K562 (cell line): ENCODE data around the gene TWSG1. TPM values are rescaled to one million over a fixed set of nuclear protein-coding genes. Genes with fewer than 3 reads are reported as not detected.

Experiments used
- CTCF ChIP-seq, 3 experiments: IDR thresholded peaks in 2 of 3; conservative IDR thresholded peaks in 1 of 3; 2 replicates each; pipeline ENCODE4 v1.5.1; 2011 to 2012; ENCODE audit warnings: low read length in 3 of 3, mild to moderate bottlenecking in 3 of 3, control low read depth in 2 of 3, improper control_type of control experiment in 1 of 3, inconsistent platforms in 1 of 3, low read depth in 1 of 3, mixed read lengths in 1 of 3, moderate library complexity in 1 of 3; ENCODE audit not compliant: insufficient read depth in 2 of 3
- DDX20 ChIP-seq: fragments of 450-650 bp; IDR thresholded peaks from 2 replicates; pipeline ENCODE4 v1.6.1; 2016; ENCODE audit warnings: missing genetic modification characterization, low read depth, mild to moderate bottlenecking, missing compliant biosample characterization, moderate library complexity
- ELF4 ChIP-seq: fragments of 450-650 bp; formaldehyde crosslinking; IDR thresholded peaks from 2 replicates; pipeline ENCODE4 v1.4.0; 2022; ENCODE audit warnings: missing genetic modification characterization
- MCM2 ChIP-seq: fragments of 450-650 bp; IDR thresholded peaks from 2 replicates; pipeline ENCODE4 v1.6.1; 2017; ENCODE audit warnings: low read depth, mild to moderate bottlenecking
- PPARD ChIP-seq: fragments of 250-450 bp; sonication (Bioruptor Pico); IDR thresholded peaks from 2 replicates; pipeline ENCODE4 v1.8.0; 2022; ENCODE audit warnings: inconsistent platforms, mild to moderate bottlenecking, moderate library complexity
- PTTG1 ChIP-seq: fragments of 450-650 bp; IDR thresholded peaks from 2 replicates; pipeline ENCODE4 v1.6.1; 2016; ENCODE audit warnings: low read depth, mild to moderate bottlenecking, missing genetic modification characterization, missing compliant biosample characterization
- TRIM25 ChIP-seq: fragments of 450-650 bp; IDR thresholded peaks from 2 replicates; pipeline ENCODE4 v1.7.0; 2016; ENCODE audit warnings: borderline replicate concordance
- ZNF766 ChIP-seq: fragments of 200-800 bp; sonication (Bioruptor generic); conservative IDR thresholded peaks from 2 replicates; pipeline ENCODE4 v1.6.1; 2016; ENCODE audit warnings: missing genetic modification characterization, missing compliant biosample characterization
- polyA plus RNA-seq, 8 experiments: library from polyadenylated mRNA; depleted of rRNA in 4 of 8; stranded (reverse) in 5 of 8; unstranded in 3 of 8; fragments of >200 nt; fragmentation: Nextera tagmentation in 2 of 8; fragmentation: Illumina TruSeq in 1 of 8; extraction: Ambion mirVana in 2 of 8; extraction: Trizol in 1 of 8; gene quantifications; 2 replicates each; pipeline versions ENCODE4 v1.2.1 to v1.2.3, GENCODE V29; 2011 to 2014; ENCODE audit warnings: inconsistent platforms in 1 of 8, missing spikeins in 1 of 8
- total RNA-seq, 7 experiments: library from RNA; depleted of rRNA in 6 of 7; stranded (reverse); fragments of >200 nt in 6 of 7; fragmentation: Illumina TruSeq in 2 of 7; extraction: Trizol in 2 of 7; gene quantifications; 2 replicates each; pipeline versions ENCODE4 v1.2.1 to v1.2.3, GENCODE V29; 2011 to 2021; ENCODE audit warnings: low replicate concordance in 1 of 7
- TF ChIP-seq, protein P1 (sequence below): fragments of 450-650 bp; IDR thresholded peaks from 2 replicates; pipeline ENCODE4 v1.6.1; 2016; ENCODE audit warnings: mild to moderate bottlenecking, moderate library complexity
- TF ChIP-seq, protein P2 (sequence below), 2 experiments: fragments of 200-800 bp in 1 of 2; sonication (Bioruptor generic) in 1 of 2; sonication (generic) in 1 of 2; formaldehyde crosslinking in 1 of 2; IDR thresholded peaks in 1 of 2; conservative IDR thresholded peaks in 1 of 2; 2 replicates each; pipeline versions ENCODE4 v1.5.0 to v1.6.1; 2016 to 2020; ENCODE audit warnings: missing compliant biosample characterization in 1 of 2, missing genetic modification characterization in 1 of 2, missing genetic modification reagents in 1 of 2

TWSG1 gene
- total and polyA plus RNA-seq, 9 of the 15 experiments (the other 6 are each of a cell fraction or from before 2014, with no cell fraction given) = 10.4 to 37.2 (median 25.1) TPM

DNA sequence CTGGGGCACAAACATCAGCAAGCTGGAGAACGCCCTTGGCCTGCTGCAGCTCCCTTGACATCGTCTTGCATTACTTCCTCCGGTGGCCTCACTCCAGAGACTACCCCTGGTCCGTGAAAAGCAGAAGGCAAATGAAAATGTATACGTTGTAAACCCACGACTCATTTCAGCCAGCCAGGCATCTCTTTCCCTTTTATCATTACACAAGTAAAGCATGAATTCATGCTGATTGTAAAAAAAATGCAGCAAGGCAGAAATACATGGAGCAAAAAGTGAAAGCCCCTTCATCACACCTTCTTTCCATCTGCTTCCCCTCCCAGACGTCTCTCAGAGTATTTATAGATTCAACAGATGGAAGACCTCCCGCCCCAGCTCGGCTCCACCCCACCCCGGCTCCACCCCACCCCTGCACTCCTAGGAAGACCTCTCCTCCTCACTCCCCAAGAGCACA is 99.1 kb downstream of the TWSG1 start (continued):
- TF ChIP-seq, protein P1, sequence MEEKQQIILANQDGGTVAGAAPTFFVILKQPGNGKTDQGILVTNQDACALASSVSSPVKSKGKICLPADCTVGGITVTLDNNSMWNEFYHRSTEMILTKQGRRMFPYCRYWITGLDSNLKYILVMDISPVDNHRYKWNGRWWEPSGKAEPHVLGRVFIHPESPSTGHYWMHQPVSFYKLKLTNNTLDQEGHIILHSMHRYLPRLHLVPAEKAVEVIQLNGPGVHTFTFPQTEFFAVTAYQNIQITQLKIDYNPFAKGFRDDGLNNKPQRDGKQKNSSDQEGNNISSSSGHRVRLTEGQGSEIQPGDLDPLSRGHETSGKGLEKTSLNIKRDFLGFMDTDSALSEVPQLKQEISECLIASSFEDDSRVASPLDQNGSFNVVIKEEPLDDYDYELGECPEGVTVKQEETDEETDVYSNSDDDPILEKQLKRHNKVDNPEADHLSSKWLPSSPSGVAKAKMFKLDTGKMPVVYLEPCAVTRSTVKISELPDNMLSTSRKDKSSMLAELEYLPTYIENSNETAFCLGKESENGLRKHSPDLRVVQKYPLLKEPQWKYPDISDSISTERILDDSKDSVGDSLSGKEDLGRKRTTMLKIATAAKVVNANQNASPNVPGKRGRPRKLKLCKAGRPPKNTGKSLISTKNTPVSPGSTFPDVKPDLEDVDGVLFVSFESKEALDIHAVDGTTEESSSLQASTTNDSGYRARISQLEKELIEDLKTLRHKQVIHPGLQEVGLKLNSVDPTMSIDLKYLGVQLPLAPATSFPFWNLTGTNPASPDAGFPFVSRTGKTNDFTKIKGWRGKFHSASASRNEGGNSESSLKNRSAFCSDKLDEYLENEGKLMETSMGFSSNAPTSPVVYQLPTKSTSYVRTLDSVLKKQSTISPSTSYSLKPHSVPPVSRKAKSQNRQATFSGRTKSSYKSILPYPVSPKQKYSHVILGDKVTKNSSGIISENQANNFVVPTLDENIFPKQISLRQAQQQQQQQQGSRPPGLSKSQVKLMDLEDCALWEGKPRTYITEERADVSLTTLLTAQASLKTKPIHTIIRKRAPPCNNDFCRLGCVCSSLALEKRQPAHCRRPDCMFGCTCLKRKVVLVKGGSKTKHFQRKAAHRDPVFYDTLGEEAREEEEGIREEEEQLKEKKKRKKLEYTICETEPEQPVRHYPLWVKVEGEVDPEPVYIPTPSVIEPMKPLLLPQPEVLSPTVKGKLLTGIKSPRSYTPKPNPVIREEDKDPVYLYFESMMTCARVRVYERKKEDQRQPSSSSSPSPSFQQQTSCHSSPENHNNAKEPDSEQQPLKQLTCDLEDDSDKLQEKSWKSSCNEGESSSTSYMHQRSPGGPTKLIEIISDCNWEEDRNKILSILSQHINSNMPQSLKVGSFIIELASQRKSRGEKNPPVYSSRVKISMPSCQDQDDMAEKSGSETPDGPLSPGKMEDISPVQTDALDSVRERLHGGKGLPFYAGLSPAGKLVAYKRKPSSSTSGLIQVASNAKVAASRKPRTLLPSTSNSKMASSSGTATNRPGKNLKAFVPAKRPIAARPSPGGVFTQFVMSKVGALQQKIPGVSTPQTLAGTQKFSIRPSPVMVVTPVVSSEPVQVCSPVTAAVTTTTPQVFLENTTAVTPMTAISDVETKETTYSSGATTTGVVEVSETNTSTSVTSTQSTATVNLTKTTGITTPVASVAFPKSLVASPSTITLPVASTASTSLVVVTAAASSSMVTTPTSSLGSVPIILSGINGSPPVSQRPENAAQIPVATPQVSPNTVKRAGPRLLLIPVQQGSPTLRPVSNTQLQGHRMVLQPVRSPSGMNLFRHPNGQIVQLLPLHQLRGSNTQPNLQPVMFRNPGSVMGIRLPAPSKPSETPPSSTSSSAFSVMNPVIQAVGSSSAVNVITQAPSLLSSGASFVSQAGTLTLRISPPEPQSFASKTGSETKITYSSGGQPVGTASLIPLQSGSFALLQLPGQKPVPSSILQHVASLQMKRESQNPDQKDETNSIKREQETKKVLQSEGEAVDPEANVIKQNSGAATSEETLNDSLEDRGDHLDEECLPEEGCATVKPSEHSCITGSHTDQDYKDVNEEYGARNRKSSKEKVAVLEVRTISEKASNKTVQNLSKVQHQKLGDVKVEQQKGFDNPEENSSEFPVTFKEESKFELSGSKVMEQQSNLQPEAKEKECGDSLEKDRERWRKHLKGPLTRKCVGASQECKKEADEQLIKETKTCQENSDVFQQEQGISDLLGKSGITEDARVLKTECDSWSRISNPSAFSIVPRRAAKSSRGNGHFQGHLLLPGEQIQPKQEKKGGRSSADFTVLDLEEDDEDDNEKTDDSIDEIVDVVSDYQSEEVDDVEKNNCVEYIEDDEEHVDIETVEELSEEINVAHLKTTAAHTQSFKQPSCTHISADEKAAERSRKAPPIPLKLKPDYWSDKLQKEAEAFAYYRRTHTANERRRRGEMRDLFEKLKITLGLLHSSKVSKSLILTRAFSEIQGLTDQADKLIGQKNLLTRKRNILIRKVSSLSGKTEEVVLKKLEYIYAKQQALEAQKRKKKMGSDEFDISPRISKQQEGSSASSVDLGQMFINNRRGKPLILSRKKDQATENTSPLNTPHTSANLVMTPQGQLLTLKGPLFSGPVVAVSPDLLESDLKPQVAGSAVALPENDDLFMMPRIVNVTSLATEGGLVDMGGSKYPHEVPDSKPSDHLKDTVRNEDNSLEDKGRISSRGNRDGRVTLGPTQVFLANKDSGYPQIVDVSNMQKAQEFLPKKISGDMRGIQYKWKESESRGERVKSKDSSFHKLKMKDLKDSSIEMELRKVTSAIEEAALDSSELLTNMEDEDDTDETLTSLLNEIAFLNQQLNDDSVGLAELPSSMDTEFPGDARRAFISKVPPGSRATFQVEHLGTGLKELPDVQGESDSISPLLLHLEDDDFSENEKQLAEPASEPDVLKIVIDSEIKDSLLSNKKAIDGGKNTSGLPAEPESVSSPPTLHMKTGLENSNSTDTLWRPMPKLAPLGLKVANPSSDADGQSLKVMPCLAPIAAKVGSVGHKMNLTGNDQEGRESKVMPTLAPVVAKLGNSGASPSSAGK = no peak
- TF ChIP-seq ELF4 (no peak), ZNF766 (CRISPR knock-in tag) (no peak), CTCF (IDR thresholded peaks at IDR 0.05 in 2 of 3, conservative IDR thresholded peaks at IDR 0.05 in 1 of 3; ENCODE audit: insufficient read depth in 2 of 3, low read depth in 1 of 3, low read length in 3 of 3) (no peak), PTTG1 (tag) (no peak), PPARD (CRISPR knock-in tag) (no peak), TRIM25 (no peak), DDX20 (tag) (no peak), MCM2 (no peak)
- TF ChIP-seq, protein P2, sequence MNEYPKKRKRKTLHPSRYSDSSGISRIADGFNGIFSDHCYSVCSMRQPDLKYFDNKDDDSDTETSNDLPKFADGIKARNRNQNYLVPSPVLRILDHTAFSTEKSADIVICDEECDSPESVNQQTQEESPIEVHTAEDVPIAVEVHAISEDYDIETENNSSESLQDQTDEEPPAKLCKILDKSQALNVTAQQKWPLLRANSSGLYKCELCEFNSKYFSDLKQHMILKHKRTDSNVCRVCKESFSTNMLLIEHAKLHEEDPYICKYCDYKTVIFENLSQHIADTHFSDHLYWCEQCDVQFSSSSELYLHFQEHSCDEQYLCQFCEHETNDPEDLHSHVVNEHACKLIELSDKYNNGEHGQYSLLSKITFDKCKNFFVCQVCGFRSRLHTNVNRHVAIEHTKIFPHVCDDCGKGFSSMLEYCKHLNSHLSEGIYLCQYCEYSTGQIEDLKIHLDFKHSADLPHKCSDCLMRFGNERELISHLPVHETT (CRISPR knock-in tag; conservative IDR thresholded peaks at IDR 0.05 in 1 of 2, IDR thresholded peaks at IDR 0.05 in 1 of 2) = no peak
